Heart left ventricle (tissue), 16 donors: ENCODE measurements around the gene PIP4K2C. TPM values are rescaled to one million over a fixed set of nuclear protein-coding genes. Genes with fewer than 3 reads are reported as not detected.

Source experiments
- ATAC-seq, 4 donors: fragments of 200-7000 bp; cut with Tn5 transposase; one replicate each; pipeline ENCODE4 v1.9.1; 2020 to 2022; ENCODE audit warnings: moderate library complexity in 4 of 4, mild to moderate bottlenecking in 3 of 4, moderate number of reproducible peaks in 1 of 4
- DNase-seq, 5 donors: peaks; one replicate each; pipeline ENCODE4 v3.0.0-alpha.2; 2020
- H3K27ac ChIP-seq, 12 donors: fragments of 200-600 bp; sonication (generic) in 4 of 12; one replicate each; pipeline versions ENCODE4 v1.5.0 to v1.8.0; 2016 to 2022; ENCODE audit warnings: mild to moderate bottlenecking in 2 of 12
- H3K27me3 ChIP-seq, 9 donors: fragments of 200-600 bp; sonication (generic) in 2 of 9; one replicate each; pipeline versions ENCODE4 v1.5.1 to v1.8.0; 2016 to 2022; ENCODE audit warnings: mild to moderate bottlenecking in 3 of 9
- H3K36me3 ChIP-seq, 9 donors: fragments of 200-600 bp; sonication (generic) in 2 of 9; one replicate each; pipeline versions ENCODE4 v1.5.0 to v1.8.0; 2018 to 2022; ENCODE audit warnings: mild to moderate bottlenecking in 2 of 9
- H3K4me1 ChIP-seq, 12 donors: fragments of 200-600 bp; sonication (generic) in 4 of 12; one replicate each; pipeline versions ENCODE4 v1.5.0 to v1.8.0; 2016 to 2022; ENCODE audit warnings: mild to moderate bottlenecking in 3 of 12
- H3K4me3 ChIP-seq, 12 donors: fragments of 200-600 bp; sonication (generic) in 4 of 12; one replicate each; pipeline versions ENCODE4 v1.5.0 to v1.8.0; 2017 to 2022; ENCODE audit warnings: mild to moderate bottlenecking in 9 of 12, moderate library complexity in 4 of 12
- H3K9me3 ChIP-seq, 12 donors: fragments of 200-600 bp; sonication (generic) in 4 of 12; one replicate each; pipeline versions ENCODE4 v1.5.0 to v1.8.0; 2016 to 2022; ENCODE audit warnings: mild to moderate bottlenecking in 1 of 12
- POLR2A ChIP-seq, 2 donors: fragments of 450-650 bp; IDR thresholded peaks; one replicate each; pipeline ENCODE4 v1.6.1; 2017; ENCODE audit warnings: antibody characterized with exemption in 2 of 2, mild to moderate bottlenecking in 2 of 2, moderate library complexity in 2 of 2
- WGBS, 4 donors: extraction: QIAGEN DNeasy Blood & Tissue Kit in 2 of 4; methylation state at CpG; one replicate each; pipeline versions ENCODE4 v1.1.5 to v1.1.7; 2013 to 2018; 5-methylcytosine and 5-hydroxymethylcytosine counted together
- intact Hi-C, 10 donors: fragments of 100-400 bp; cut with DNase I; formaldehyde crosslinking; loops; one replicate each; pipeline versions ENCODE4 v1.11.1 to v1.14.2; 2022
- polyA plus RNA-seq, 2 donors: library from polyadenylated mRNA; stranded (reverse); fragments of 200-250 nt; gene quantifications; one replicate each; pipeline ENCODE4 v1.2.3, GENCODE V29; 2013
- total RNA-seq, 9 donors: library from RNA; depleted of rRNA in 2 of 9; stranded (reverse); fragments of >200 nt in 2 of 9; fragmentation: NEBNext Ultra II Directional in 3 of 9; extraction: Animal tissue kit (Norgen Biotek cat#: 25700) in 3 of 9; gene quantifications; one replicate each; pipeline versions ENCODE4 v1.1.0 to v1.2.4, GENCODE V29; 2016 to 2023
- TF ChIP-seq, protein P1 (sequence below), 12 donors: fragments of 200-600 bp; sonication (generic) in 4 of 12; IDR thresholded peaks; one replicate each; pipeline versions ENCODE4 v1.5.0 to v1.8.0; 2018 to 2022; ENCODE audit warnings: antibody characterized with exemption in 12 of 12, mild to moderate bottlenecking in 5 of 12
- donor health status: ischemic (EF 13 %, LVEDD 7.1; RV severe dilation, severe dysfunction).
- donor health status: healthy with polysubstance abuse.
- donor health status: DM: no; HTN: yes; CAD: no.
- donor health status: DM: no; HTN: no; CAD: no.
- donor health status: ischemic (EF 25% LVEDD 6.9; RV normal size, moderate dysfunction).
- donor health status: ischemic (EF 25% LVEDD 5.7; RV mildly dilated, moderate dysfunction).
- donor health status: healthy.
- donor health status: DM: yes; HTN: yes; CAD: no.
- donor health status: ischemic (EF 35%, LVEDD 5.7; RV mildly dilated, moderate dysfunction).
- donor health status: nonischemic (EF 11% LVEDD 7.7; RV severe dilation, severe dysfunction).
- donor health status: DM: yes; HTN: yes; CAD: no.
- donor health status: PGD.
- donor health status: ischemic (EF 29% LVEDD 5.4; RV normal size, mild dysfunction).
- donor health status: nonischemic (EF 23%, LVEDD 6.1; RV moderate dilation, normal function).

The PIP4K2C gene
- total and polyA plus RNA-seq, 11 donors = 4.6 to 31.0 (median 17.0) TPM

DNA sequence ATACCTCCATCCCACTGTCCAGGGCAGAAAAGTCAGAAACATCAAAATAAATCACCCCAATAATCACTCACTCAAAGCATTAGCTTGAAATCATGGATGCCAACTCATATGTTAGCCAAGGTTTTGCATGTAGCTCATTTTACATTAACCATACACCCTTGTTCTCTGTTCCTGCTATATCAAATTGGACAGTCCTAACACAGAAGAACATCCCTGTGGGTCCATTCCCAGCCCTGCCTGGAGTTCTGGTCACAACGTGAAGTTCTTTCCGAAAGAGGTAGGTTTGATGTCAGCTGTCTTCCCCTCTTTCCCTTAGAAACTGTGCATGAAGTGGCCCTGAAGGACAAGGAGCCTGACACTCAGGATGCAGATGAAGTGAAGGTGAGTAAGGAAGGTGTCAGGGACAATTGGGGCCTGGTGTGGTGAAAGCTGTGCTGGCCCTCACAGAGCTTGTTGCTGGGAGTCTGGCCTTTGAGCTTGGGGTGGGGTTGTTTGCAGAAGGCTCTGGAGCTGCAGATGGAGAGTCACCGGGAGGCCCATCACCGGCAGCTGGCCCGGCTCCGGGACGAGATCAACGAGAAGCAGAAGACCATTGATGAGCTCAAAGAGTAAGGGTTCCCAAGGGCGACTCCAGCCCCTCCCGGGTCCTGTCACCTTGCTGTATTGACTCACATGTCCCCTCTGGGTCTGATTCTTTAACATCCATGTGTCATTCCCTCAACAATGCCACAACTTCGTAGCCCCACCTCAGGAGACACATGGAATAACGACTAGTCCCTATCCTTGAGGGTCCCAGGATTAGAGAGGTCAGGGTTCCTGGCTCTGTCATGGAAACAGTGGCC is 15.0 kb upstream of the PIP4K2C start:
- Histone ChIP-seq H3K4me1 (no peaks in the 10 kb centered on the region), H3K4me3 (no peak overlapping the region), H3K36me3 (no peaks in the 10 kb centered on the region), H3K9me3 (no peaks in the 10 kb centered on the region), H3K27ac (no peak overlapping the region), H3K27me3 (peaks cover 0 to 9% (median 0%) of the 10 kb centered on the region in 9 donors)
- TF ChIP-seq POLR2A (IDR thresholded peaks at IDR 0.05) = no peak
- TF ChIP-seq, protein P1, sequence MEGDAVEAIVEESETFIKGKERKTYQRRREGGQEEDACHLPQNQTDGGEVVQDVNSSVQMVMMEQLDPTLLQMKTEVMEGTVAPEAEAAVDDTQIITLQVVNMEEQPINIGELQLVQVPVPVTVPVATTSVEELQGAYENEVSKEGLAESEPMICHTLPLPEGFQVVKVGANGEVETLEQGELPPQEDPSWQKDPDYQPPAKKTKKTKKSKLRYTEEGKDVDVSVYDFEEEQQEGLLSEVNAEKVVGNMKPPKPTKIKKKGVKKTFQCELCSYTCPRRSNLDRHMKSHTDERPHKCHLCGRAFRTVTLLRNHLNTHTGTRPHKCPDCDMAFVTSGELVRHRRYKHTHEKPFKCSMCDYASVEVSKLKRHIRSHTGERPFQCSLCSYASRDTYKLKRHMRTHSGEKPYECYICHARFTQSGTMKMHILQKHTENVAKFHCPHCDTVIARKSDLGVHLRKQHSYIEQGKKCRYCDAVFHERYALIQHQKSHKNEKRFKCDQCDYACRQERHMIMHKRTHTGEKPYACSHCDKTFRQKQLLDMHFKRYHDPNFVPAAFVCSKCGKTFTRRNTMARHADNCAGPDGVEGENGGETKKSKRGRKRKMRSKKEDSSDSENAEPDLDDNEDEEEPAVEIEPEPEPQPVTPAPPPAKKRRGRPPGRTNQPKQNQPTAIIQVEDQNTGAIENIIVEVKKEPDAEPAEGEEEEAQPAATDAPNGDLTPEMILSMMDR (IDR thresholded peaks at IDR 0.05) = no peak
- intact Hi-C loops = no loop called here
- 79 to 87% (median 85%) methylated on average over 12 of the region's 12 CpGs for WGBS, 4 donors
- no peak for ATAC-seq
- DNase-seq = no peak

DNA sequence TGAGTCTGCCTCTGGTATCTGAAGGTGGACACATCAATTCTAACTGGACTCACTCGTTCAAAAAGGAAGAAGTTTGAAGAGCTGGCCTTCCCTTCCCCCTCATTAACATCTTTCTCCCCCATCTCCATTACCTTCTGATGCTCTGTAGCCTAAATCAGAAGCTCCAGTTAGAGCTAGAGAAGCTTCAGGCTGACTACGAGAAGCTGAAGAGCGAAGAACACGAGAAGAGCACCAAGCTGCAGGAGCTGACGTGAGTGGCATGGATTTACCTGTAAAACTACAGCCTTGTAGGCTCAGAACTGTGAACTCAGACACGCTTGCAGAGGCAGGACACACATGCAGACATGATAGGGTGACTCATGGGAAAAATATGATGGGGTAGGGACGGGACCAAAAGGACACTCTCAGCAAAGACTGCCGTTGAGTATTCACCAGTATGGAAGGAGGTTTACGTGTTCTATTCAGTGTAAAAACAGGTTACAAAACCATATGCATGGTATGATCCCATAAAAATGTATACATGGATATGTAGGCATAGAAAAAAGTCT is 14.3 kb upstream of the PIP4K2C start:
- intact Hi-C loops = no loop called here
- DNase-seq = no peak
- peaks cover 0 to 3% (median 0%) of the 10 kb centered on the region in 9 donors for H3K27me3 ChIP-seq
- ATAC-seq = no peak
- H3K9me3 ChIP-seq = no peaks in the 10 kb centered on the region
- H3K4me3 ChIP-seq = no peak overlapping the region
- 77 to 84% (median 82%) methylated on average over 9 of the region's 9 CpGs for WGBS, 4 donors
- H3K36me3 ChIP-seq = no peaks in the 10 kb centered on the region
- H3K4me1 ChIP-seq = no peaks in the 10 kb centered on the region
- H3K27ac ChIP-seq = no peak overlapping the region
- no peak for TF ChIP-seq POLR2A (IDR thresholded peaks at IDR 0.05)
- TF ChIP-seq, protein P1 (IDR thresholded peaks at IDR 0.05) = no peak

DNA sequence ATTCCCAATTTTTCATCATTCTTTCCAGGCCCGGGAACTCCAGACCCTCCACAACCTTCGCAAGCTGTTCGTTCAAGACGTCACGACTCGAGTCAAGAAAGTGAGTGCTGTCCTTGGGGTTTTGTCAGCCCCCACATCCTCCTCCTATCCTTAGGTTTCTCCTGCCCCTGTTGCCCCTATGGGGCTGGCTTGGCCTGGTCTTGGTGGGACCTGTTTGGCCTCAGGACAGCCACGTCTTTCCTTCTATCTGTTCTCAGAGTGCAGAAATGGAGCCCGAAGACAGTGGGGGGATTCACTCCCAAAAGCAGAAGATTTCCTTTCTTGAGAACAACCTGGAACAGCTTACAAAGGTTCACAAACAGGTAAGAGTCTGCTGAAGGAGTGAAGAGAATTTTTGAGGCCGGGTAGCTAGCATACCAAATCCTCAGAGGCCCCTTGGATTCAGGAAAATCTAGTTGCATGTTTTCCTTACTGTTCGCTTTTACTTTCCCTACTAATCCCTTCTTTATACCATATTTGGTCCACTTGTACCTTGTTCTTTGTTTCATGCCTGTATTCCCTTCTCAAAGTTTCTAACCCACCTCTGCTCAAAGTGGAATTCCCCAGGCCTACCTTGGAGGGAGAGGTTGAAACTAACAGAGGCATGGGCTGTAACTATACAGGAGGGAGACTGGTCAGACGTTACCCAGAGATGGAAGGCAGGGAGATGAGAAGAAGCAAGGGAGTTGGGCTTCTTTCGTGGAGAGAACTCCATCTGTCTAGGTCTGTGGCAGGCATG is 12.8 kb upstream of the PIP4K2C start:
- intact Hi-C loops = no loop called here
- no peak for ATAC-seq
- peaks cover 0 to 1% (median 0%) of the 10 kb centered on the region in 12 donors for H3K4me1 ChIP-seq
- no peak for TF ChIP-seq POLR2A (IDR thresholded peaks at IDR 0.05)
- TF ChIP-seq, protein P1 (IDR thresholded peaks at IDR 0.05) = no peak
- DNase-seq = no peak
- 84 to 87% (median 84%) methylated on average over 12 of the region's 12 CpGs for WGBS, 4 donors
- H3K27ac ChIP-seq = no peak overlapping the region
- peaks cover 0 to 3% (median 0%) of the 10 kb centered on the region in 9 donors for H3K27me3 ChIP-seq
- no peaks in the 10 kb centered on the region for H3K9me3 ChIP-seq
- H3K4me3 ChIP-seq = no peak overlapping the region
- no peaks in the 10 kb centered on the region for H3K36me3 ChIP-seq

DNA sequence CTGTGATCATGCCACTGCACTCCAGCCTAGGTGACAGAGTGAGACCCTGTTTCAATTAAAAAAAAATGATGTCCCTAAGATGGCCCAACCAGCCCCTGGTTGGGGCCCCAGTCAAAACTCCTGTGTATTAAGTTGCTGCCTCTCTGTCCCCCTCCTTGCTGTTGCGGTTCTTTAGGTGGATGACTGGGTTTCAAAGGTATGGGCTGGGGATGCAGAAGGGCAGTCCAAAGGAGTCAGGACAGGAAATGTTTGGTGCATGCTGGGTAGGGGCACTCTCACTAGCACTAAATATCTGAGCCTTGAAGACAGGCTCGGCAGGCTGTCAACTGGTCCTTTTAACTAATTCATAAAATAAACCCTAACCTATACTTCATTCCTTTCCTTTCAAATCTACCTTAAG is 12.0 kb upstream of the PIP4K2C start:
- intact Hi-C loops = no loop called here
- no peak for ATAC-seq
- TF ChIP-seq POLR2A (IDR thresholded peaks at IDR 0.05) = no peak
- TF ChIP-seq, protein P1 (IDR thresholded peaks at IDR 0.05) = no peak

More for the DNA sequence above, 12.0 kb upstream of the PIP4K2C start:
- H3K27me3 ChIP-seq = peaks cover 0 to 3% (median 0%) of the 10 kb centered on the region in 9 donors
- DNase-seq = no peak
- H3K36me3 ChIP-seq = no peaks in the 10 kb centered on the region
- no peaks in the 10 kb centered on the region for H3K9me3 ChIP-seq
- H3K27ac ChIP-seq = no peak overlapping the region
- no peak overlapping the region for H3K4me3 ChIP-seq
- WGBS, 4 donors = 71 to 79% (median 76%) methylated on average over 2 of the region's 2 CpGs
- peaks cover 0 to 7% (median 0%) of the 10 kb centered on the region in 12 donors for H3K4me1 ChIP-seq
